NCI-H2196 (cell line): ENCODE results near the gene SENP7.
A peak's percentile ranks its signal among the peaks of the same experiment; 100 is the strongest.
"Not testable (repeated sequence)": the region's sequence is repeated elsewhere in the genome, so short reads cannot be mapped to it uniquely, and the experiment has no call there.

Experiments used
- DNase-seq: peaks from one replicate; lab custom pipeline; 2025; ENCODE audit not compliant: unreplicated experiment; lab: John Stamatoyannopoulos, UW

Gene SENP7

GRCh38 chr3:101464235-101464634 lies 48.8 kb downstream of the SENP7 start:
- no peak for DNase-seq

- DNase-seq = no peak
Observed at GRCh38 chr3:101461451-101461850, 51.6 kb downstream of the SENP7 start.

- no peak for DNase-seq
Observed at GRCh38 chr3:101458387-101458786, 54.6 kb downstream of the SENP7 start.

- DNase-seq = no peak
Observed at GRCh38 chr3:101454629-101455028, 58.4 kb downstream of the SENP7 start.

- DNase-seq = no peak
Observed at GRCh38 chr3:101453961-101454360, 59.1 kb downstream of the SENP7 start.

GRCh38 chr3:101438641-101439040 lies 74.4 kb downstream of the SENP7 start:
- not testable (repeated sequence) for DNase-seq

- DNase-seq = no peak
Observed at GRCh38 chr3:101433652-101434051, 79.4 kb downstream of the SENP7 start.

GRCh38 chr3:101423984-101424888 lies 88.8 kb downstream of the SENP7 start:
- DNase-seq = no peak

GRCh38 chr3:101418851-101419250 lies 94.2 kb downstream of the SENP7 start:
- DNase-seq = no peak

GRCh38 chr3:101414121-101414520 lies 98.9 kb downstream of the SENP7 start:
- DNase-seq = peak; percentile 83

GRCh38 chr3:101413656-101414055 lies 99.4 kb downstream of the SENP7 start:
- no peak for DNase-seq

GRCh38 chr3:101391413-101391950 lies 121.5 kb downstream of the SENP7 start:
- no peak for DNase-seq

- DNase-seq = no peak
Observed at GRCh38 chr3:101388706-101389105, 124.3 kb downstream of the SENP7 start.

- DNase-seq = no peak
Observed at GRCh38 chr3:101387351-101387750, 125.7 kb downstream of the SENP7 start.

- DNase-seq = no peak
Observed at GRCh38 chr3:101384426-101384825, 128.6 kb downstream of the SENP7 start.

GRCh38 chr3:101383656-101384055 lies 129.4 kb downstream of the SENP7 start:
- DNase-seq = no peak

GRCh38 chr3:101383156-101383575 lies 129.8 kb downstream of the SENP7 start:
- DNase-seq = no peak

GRCh38 chr3:101381809-101382208 lies 131.2 kb downstream of the SENP7 start:
- DNase-seq = peak; percentile 55

- no peak for DNase-seq
Observed at GRCh38 chr3:101379658-101380376, 133.2 kb downstream of the SENP7 start.

GRCh38 chr3:101377796-101378195 lies 135.2 kb downstream of the SENP7 start:
- DNase-seq = no peak

- no peak for DNase-seq
Observed at GRCh38 chr3:101377209-101377608, 135.8 kb downstream of the SENP7 start.

- no peak for DNase-seq
Observed at GRCh38 chr3:101375586-101375985, 137.4 kb downstream of the SENP7 start.
